SIG-M5 treated with dmso at 0.1 percent for 504 hours (cell line): ENCODE data around the gene FRMD4A.

ENCODE experiments used
- DNase-seq: peaks from one replicate; lab custom pipeline; 2025; ENCODE audit not compliant: unreplicated experiment; lab: John Stamatoyannopoulos, UW

FRMD4A gene

GRCh38 chr10:13712837-13713581 is 617.7 kb downstream of the FRMD4A start:
- peak; percentile 86 for DNase-seq

- DNase-seq, result no peak
Measured at GRCh38 chr10:13712476-13712836, 618.3 kb downstream of the FRMD4A start.

GRCh38 chr10:13711291-13711690 is 619.4 kb downstream of the FRMD4A start:
- no peak for DNase-seq

DNA sequence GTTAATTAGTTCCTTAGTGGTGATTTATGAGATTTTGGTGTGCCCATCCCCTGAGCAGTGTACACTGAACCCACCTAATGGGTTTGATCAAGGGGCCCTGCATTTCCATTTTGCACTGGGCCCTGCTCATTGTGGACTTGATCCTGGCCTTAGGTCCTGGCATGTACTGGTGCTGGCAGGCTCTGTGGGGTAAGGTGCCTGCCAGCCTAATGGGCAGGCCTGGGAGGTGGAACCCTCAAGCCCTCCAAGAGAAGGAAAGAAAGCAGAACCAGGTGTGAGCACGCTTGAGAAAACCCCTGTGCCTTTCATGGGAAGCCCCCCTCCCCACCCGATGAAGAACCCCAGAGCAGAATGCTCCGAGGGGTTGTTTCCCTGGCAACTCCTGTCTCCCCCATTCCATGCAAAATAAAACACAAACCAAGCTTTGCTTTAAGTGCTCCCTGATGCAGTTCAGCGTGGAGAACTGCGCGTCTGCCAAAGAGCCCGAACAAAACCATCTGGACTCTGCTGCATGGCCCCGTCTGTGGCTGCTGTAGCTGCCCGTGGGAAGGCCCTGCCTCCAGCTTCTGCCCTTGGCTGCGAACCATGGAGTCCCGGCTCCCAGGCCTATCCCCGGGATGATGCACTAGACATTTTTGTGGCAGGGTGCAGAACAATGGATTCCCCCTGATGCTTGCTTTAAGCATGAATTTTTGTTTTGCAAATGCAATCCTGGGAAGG is 620.6 kb downstream of the FRMD4A start:
- no peak for DNase-seq

GRCh38 chr10:13708256-13708990 is 622.3 kb downstream of the FRMD4A start:
- peak; percentile 19 for DNase-seq

DNA sequence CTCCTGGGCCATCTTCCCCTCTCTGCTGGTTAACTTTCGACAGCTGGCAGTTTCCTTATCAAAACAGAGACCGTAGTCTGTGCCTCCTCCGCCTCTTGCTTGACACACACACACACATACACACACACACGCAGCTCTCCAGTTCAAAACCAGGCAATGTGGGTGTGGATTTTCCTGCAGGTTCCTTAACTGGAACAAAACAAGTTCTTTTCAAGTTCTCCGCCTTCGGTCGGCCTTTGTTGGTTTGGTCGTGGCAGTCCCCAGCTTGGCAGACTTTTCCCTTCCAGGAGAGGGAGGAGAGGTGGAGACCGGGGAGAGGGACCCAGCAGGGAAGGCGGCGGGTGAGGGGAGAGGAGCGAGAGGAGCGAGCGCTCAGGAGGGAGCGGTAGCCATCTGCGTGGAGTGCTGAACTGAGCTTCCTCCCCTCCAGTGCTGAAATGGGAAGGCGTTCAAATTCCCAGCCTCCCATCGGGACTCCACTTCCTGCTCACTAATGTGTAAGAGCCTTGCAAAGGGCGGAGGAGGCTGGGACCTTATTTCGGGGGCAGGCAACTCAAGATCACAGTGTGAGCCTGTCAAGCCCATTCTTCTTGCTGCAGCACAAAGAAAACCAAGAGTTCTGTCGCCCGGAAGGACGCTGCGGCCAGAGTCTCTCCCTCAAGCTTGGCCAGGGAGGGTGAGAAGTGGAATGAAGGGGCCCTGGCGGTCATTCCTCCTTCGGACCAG is 623.4 kb downstream of the FRMD4A start:
- DNase-seq, result no peak

DNA sequence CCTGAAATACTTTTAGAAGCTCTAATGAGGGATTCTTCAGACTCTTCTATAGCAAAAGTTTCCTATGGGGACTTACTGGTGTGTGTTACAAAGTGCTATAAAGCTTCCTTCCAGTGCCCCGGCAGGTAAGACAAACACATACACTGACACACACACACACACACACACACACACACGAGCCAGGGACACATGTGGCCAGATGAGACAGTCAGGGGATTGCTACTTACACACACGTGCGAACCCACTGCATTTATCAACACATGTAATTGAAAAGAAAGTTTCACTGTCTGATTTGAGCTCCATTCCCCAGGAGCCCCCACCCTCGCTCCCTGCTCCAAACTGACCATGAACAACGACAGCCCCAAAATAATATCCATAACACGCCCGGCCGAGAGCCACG is 624.1 kb downstream of the FRMD4A start:
- DNase-seq, result no peak

- DNase-seq, result no peak
Measured at GRCh38 chr10:13706175-13706574, 624.5 kb downstream of the FRMD4A start.

DNA sequence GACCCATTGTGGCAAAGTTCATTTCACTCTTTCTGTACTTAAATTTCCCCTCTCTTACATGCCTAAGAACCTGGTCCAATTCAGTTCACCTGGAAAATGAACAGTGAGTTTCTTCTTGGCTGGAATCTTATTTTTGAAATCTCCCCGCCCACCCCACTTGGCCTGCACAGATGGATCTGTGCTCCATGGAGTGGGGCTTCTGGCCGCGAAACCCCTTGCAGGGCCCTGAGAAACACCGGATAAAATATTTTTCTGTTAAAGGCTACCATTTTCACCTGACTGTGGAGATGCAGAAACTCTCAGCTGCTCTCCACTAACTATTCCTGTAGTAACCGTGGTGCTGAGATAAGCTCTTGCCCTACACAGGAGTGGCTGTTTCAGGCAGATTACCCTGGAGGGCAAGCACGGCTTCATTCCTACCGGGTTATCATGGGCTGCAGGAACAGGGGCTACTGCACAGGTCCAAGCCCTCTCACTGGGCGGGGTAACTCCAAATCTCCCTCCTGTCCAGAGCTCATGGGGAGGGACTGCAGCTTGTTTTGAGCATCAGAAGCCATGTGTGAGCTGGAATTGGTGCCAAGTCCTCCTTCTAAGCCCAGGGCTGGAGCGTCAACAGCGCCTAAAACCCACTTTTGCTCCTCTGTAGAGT is 625.1 kb downstream of the FRMD4A start:
- DNase-seq, result no peak

GRCh38 chr10:13704964-13705363 is 625.8 kb downstream of the FRMD4A start:
- DNase-seq, result no peak

GRCh38 chr10:13703997-13704536 is 626.7 kb downstream of the FRMD4A start:
- DNase-seq, result no peak

DNA sequence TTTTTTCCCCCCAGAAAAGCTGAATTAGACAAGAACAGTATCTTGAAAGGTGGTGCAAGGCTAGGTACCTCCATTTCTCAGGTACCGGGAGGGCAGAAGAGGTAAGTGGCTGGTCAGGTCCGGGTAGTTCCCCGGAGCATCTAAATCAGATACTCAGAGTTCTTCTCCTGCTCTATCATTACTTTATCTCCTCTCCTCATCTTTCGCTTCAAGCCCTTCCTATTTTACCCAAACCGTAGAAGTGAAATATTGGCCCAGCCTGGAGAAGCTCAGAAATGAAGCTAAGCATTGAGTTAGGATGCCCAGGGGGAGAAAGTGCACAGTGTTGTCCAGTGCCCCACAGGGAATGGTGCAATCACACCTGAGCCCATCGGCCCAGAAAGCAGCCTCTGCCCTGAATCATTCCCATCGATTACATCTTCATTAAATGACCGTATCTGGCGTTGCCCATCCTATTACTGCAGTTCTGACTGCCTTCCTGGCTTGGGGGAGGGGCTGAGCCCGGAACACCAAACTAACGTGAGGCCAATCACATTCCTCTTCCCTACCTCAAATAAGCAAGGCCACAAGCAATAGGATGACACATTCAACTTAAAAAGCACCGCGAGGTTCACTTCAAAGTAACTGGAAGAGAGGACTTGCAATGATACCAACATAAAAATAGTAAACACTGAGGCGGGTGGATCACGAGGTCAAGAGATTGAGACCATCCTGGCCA is 627.5 kb downstream of the FRMD4A start:
- no peak for DNase-seq

- no peak for DNase-seq
Measured at GRCh38 chr10:13701157-13701919, 629.4 kb downstream of the FRMD4A start.

GRCh38 chr10:13700473-13701144 is 630.1 kb downstream of the FRMD4A start:
- no peak for DNase-seq

- no peak for DNase-seq
Measured at GRCh38 chr10:13699216-13699615, 631.5 kb downstream of the FRMD4A start.

- no peak for DNase-seq
Measured at GRCh38 chr10:13698217-13698616, 632.5 kb downstream of the FRMD4A start.

DNA sequence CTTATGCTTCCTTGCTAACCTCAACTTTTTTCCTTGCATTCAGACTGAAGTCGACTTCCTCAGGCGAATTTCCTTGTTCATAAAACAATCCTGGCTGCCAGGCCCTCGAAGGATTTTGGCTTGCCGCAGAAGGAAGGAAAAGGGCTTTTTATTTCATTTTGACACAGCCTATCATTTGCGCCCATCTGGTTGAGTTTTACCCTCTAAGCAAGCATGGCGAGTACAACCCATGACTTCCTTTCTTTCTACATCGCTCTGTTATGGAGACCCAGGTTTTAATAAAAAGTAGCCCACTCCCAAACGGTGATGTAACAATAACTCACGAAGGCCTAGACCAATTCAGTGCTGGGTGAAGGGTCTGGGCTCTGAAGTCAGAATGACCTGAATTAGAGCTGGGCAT is 634.7 kb downstream of the FRMD4A start:
- no peak for DNase-seq

GRCh38 chr10:13695588-13695987 is 635.1 kb downstream of the FRMD4A start:
- DNase-seq, result no peak
